Right kidney (tissue), 9 donors: ENCODE measurements around the gene TMEM106A.
"Not testable (repeated sequence)": the region's sequence is repeated elsewhere in the genome, so short reads cannot be mapped to it uniquely, and the experiment has no call there.

Source experiments
- DNase-seq: peaks from one replicate; pipeline ENCODE4 v3.0.0-alpha.2; 2016
- long read RNA-seq, 8 donors: transcript quantifications; one replicate each; lab custom pipeline, GENCODE V29; 2026

TMEM106A gene
- long read RNA-seq, donor 1, partial matches to known transcripts = 0 of 1 reads
- long read RNA-seq, donor 1, other reads (novel, unspliced or antisense) = 0 of 1 reads
- long read RNA-seq, donor 2, partial matches to known transcripts = 0 of 1 reads
- long read RNA-seq, donor 2, other reads (novel, unspliced or antisense) = 0 of 1 reads
- long read RNA-seq, donor 3, partial matches to known transcripts = 0 of 1 reads
- long read RNA-seq, donor 3, other reads (novel, unspliced or antisense) = 0 of 1 reads
- long read RNA-seq, donor 4, partial matches to known transcripts = 0 of 1 reads
- long read RNA-seq, donor 4, other reads (novel, unspliced or antisense) = 0 of 1 reads
- long read RNA-seq, donor 5, partial matches to known transcripts = 0 of 1 reads
- long read RNA-seq, donor 5, other reads (novel, unspliced or antisense) = 0 of 1 reads
- long read RNA-seq, donor 6, partial matches to known transcripts = 0 of 2 reads
- long read RNA-seq, donor 6, other reads (novel, unspliced or antisense) = 0 of 2 reads
- long read RNA-seq, donor 7 = 0 reads
- long read RNA-seq, donor 8, partial matches to known transcripts = 0 of 1 reads
- long read RNA-seq, donor 8, other reads (novel, unspliced or antisense) = 0 of 1 reads

GRCh38 chr17:43211480-43212402 is at the start of gene TMEM106A:
Gene TMEM106A (plus strand): TSS chr17:43211875. CDS start chr17:43213042, 1,167 bp downstream.
- peak; percentile 86 for DNase-seq

- not testable (repeated sequence) for DNase-seq
Measured at GRCh38 chr17:43165971-43166370, 45.7 kb upstream of the TMEM106A start.

- no peak for DNase-seq
Measured at GRCh38 chr17:43169561-43170139, 42.0 kb upstream of the TMEM106A start.

- DNase-seq = peak; percentile 84
Measured at GRCh38 chr17:43170140-43170765, 41.4 kb upstream of the TMEM106A start.

- peak; percentile 96 for DNase-seq
Measured at GRCh38 chr17:43170766-43171585, 40.7 kb upstream of the TMEM106A start, which contains the start of gene NBR1. Gene NBR1 (plus strand): TSS chr17:43171214. CDS start chr17:43175800, 4,586 bp downstream.

GRCh38 chr17:43171586-43172487 is 39.8 kb upstream of the TMEM106A start:
- DNase-seq = peak; percentile 55

GRCh38 chr17:43175213-43176118 is 36.2 kb upstream of the TMEM106A start:
- DNase-seq = no peak

GRCh38 chr17:43176119-43176570 is 35.5 kb upstream of the TMEM106A start:
- DNase-seq = no peak

- no peak for DNase-seq
Measured at GRCh38 chr17:43183921-43184320, 27.8 kb upstream of the TMEM106A start.

GRCh38 chr17:43186656-43187055 is 25.0 kb upstream of the TMEM106A start:
- not testable (repeated sequence) for DNase-seq

GRCh38 chr17:43193251-43193650 is 18.4 kb upstream of the TMEM106A start:
- DNase-seq = no peak

- no peak for DNase-seq
Measured at GRCh38 chr17:43199633-43200032, 12.0 kb upstream of the TMEM106A start.

- no peak for DNase-seq
Measured at GRCh38 chr17:43200127-43200526, 11.5 kb upstream of the TMEM106A start.

- DNase-seq = not testable (repeated sequence)
Measured at GRCh38 chr17:43203013-43203412, 8.7 kb upstream of the TMEM106A start.

GRCh38 chr17:43210576-43210975 is 1.1 kb upstream of the TMEM106A start:
- DNase-seq = no peak

GRCh38 chr17:43211123-43211479 is 574 bp upstream of the TMEM106A start:
- no peak for DNase-seq

GRCh38 chr17:43212641-43213490 is 1.2 kb downstream of the TMEM106A start:
- DNase-seq = no peak
